ENCODE data around the gene FAM241A. TPM values are rescaled to one million over a fixed set of nuclear protein-coding genes. Genes with fewer than 3 reads are reported as not detected.
A peak's percentile ranks its signal among the peaks of the same experiment; 100 is the strongest.

FAM241A gene
- total RNA-seq, 1 experiment from 2014 or later, result 1.2 TPM

GRCh38 chr4:112222219-112222955, 77.1 kb downstream of the FAM241A start:
- Histone ChIP-seq H3K27me3 (no peaks in the 10 kb centered on the region), H3K4me3 (no peak overlapping the region), H3K36me3 (no peaks in the 10 kb centered on the region), H3K9me3 (no peaks in the 10 kb centered on the region)
- DNase-seq, result no peak

GRCh38 chr4:112225157-112225556, 79.9 kb downstream of the FAM241A start:
- no peak for DNase-seq
- no peaks in the 10 kb centered on the region for H3K36me3 ChIP-seq

GRCh38 chr4:112230879-112231778, 85.9 kb downstream of the FAM241A start:
- H3K9me3 ChIP-seq, result no peaks in the 10 kb centered on the region

More at GRCh38 chr4:112225157-112225556, 79.9 kb downstream of the FAM241A start:
- no peak overlapping the region for H3K4me3 ChIP-seq
- no peaks in the 10 kb centered on the region for H3K27me3 ChIP-seq
- H3K9me3 ChIP-seq, result no peaks in the 10 kb centered on the region

GRCh38 chr4:112231779-112232713, 86.8 kb downstream of the FAM241A start, which contains the start of gene AP1AR:
TSS of gene AP1AR (plus strand) at chr4:112231787. CDS start at chr4:112232092, 305 bp downstream.
- peak; percentile 71 for DNase-seq
- no peaks in the 10 kb centered on the region for H3K9me3 ChIP-seq
- H3K36me3 ChIP-seq, result no peaks in the 10 kb centered on the region
- H3K4me3 ChIP-seq, result peak within 1 kb of the TSS; percentile 76
- H3K27me3 ChIP-seq, result no peaks in the 10 kb centered on the region

More at GRCh38 chr4:112230879-112231778, 85.9 kb downstream of the FAM241A start:
- Histone ChIP-seq H3K4me3 (peak overlapping the region; percentile 76), H3K27me3 (no peaks in the 10 kb centered on the region), H3K36me3 (no peaks in the 10 kb centered on the region)
- DNase-seq, result peak; percentile 94

- no peaks in the 10 kb centered on the region for H3K9me3 ChIP-seq
- H3K36me3 ChIP-seq, result no peaks in the 10 kb centered on the region
- H3K4me3 ChIP-seq, result no peak overlapping the region
- DNase-seq, result peak; percentile 40
- H3K27me3 ChIP-seq, result no peaks in the 10 kb centered on the region
Observed at GRCh38 chr4:112234952-112235609, 89.8 kb downstream of the FAM241A start.

GRCh38 chr4:112236040-112236439, 90.8 kb downstream of the FAM241A start:
- no peaks in the 10 kb centered on the region for H3K9me3 ChIP-seq
- H3K4me3 ChIP-seq, result no peak overlapping the region
- H3K36me3 ChIP-seq, result no peaks in the 10 kb centered on the region
- no peaks in the 10 kb centered on the region for H3K27me3 ChIP-seq
- no peak for DNase-seq

- no peaks in the 10 kb centered on the region for H3K36me3 ChIP-seq
- no peaks in the 10 kb centered on the region for H3K27me3 ChIP-seq
- H3K9me3 ChIP-seq, result no peaks in the 10 kb centered on the region
- no peak for DNase-seq
- H3K4me3 ChIP-seq, result no peak overlapping the region
Observed at GRCh38 chr4:112238833-112239232, 93.6 kb downstream of the FAM241A start.

Other genes starting within 250 kb of the FAM241A start
- 17.5 and 23.9 TPM in 2 replicates for gene AP1AR, start 86.3 kb downstream of the FAM241A start, total RNA-seq (2014; rRNA removed; shearing (Covaris generic); ENCODE audit: low replicate concordance)
- gene TIFA, start 140.4 kb downstream of the FAM241A start, total RNA-seq (2014; rRNA removed; shearing (Covaris generic); ENCODE audit: low replicate concordance), result 4.1 and 7.6 TPM in 2 replicates
- gene ALPK1, start 151.9 kb downstream of the FAM241A start, total RNA-seq (2014; rRNA removed; shearing (Covaris generic); ENCODE audit: low replicate concordance), result 2.1 and 8.8 TPM in 2 replicates